HG03469 (cell line): ENCODE data around the gene ADAM15.

Experiments used
- ATAC-seq: cut with Tn5 transposase; IDR thresholded peaks from one replicate; pipeline ENCODE4 v1.9.1; 2021; ENCODE audit warnings: mild to moderate bottlenecking, moderate library complexity, moderate number of reproducible peaks; ENCODE audit not compliant: unreplicated experiment

The ADAM15 gene

DNA sequence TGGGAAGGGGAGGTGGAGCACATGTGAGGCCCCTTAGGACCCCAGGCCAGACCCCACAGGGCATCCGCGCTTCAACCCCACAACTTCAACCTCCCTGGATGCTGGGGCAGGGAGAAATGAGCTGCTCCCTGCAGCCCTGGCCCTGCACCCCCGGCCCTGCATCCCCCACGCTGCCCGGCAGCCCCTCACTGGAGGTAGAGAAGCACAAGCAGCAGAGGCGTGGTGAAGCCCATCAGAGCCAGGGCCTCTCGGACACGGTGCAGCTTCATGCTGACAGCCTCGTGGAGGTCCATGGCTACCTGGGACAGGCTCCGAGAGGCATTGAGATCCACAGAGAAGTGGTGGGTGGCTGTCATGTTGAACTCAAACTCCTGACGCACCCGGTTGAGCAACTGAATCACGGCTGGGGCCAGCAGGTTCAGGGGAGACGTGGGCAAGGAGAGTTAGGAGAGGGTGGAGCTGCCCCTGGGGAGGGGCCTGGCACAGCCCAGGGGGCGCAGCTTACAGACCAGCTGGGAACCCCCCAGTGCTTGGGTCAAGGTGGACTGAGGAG is 20.8 kb upstream of the ADAM15 start:
- ATAC-seq: no peak

DNA sequence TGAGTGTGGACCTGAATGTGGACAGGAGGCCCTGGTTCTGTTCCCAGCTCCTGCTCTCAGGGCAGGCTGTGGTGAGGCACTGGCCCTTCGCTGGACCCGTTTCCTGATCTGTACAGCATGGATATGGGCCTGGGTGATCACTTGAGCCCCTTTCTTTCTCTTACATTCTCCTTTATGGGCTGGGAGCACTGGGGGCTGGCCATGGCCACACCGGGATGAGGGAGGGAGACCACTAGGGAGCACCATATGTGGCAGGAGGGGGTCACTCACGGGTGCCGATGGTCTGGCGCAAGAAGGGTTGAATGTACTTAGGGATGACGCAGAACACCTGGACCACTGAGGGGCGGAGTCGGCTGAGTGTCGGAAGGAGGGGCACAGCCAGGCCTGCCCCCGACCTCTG is 20.2 kb upstream of the ADAM15 start:
- no peak for ATAC-seq

DNA sequence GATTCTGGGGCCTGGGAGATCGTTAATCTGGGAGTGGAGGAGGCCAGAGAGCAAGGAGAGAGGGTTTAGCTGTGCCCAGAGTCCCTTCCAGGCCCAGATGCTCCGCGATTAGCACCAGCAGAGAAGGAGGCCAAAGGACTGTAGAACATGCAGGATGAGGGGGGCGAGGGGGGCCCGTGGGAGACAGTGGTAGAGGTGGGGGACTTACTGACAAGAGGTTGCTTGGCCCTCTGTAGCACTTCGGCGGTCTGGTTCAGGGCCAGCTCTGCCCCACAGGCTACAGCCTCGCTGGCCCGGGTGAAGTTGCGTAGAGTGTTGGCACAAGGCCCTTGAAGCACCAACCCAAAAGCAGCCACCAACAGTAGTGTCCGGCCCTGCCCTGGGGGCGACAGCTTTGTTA is 18.2 kb upstream of the ADAM15 start:
- no peak for ATAC-seq

DNA sequence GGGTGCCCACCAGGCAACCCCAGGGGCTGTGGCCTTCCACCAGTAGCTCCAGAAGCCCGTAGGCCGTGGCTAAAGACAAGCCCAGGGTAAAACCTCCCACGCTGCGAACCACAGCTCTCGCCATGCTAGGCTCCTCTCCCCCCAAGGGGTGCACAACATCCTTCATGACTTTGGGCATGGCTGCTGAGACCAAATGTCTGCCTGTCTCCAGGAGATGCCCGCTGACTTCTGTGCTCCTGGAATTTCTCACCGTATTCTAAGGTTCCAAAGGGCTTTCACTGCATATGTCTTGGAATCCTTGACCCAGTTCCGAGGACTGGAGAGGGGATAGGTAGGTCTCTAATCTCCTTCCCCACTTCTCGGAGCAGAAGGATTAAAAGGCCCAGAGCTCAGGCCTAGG is 17.6 kb upstream of the ADAM15 start, which contains the start of the genes DCST1 and DCST2:
Gene DCST1 (plus strand): TSS at position 301 of the 400 bp plus-strand sequence. CDS start 213 bp downstream, outside the sequence.
Gene DCST2 (minus strand): TSS at position 258 of the 400 bp plus-strand sequence. CDS start 80 bp downstream, at position 178.
- ATAC-seq: no peak

DNA sequence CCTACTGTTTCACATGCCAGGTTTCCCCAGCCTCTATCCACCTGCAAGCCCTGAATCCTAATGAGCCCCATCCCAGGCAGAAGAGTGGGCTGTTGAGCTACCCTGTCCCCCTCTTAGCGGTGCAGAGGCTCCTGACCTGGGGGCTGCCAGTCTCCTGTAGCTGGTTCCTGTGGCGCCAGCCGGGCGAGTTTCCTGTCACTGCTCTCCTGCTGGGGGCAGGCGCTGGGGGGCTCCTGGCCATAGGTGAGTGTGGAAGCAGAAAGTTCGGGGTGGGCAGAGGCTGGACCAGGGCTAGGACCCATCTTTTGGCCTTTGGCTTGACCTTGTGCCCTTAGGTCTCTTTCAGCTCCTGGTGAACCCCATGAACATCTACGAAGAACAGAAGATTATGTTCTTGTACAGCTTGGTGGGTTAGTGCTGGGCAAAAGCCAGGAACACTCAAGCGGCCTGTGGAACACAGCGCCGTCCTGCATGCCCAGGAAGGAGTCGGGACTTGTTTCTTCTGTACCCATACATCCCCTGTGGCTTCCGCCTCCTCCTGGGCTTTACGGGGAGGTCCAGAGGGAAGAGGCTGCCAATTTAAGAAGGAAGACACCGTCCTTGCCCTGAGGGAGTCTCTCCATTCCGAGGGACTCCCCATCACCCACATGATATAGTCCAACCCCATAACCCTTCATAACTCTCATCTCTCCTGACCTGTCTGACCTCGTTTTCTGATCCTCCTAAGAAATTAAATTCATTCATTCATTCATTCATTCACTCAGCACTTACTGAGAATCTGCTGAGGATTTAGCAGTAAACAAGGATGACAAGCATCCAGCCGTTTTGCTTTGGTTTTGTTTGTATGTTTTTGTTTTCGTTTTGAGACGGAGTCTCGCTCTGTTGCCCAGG is 16.6 kb upstream of the ADAM15 start:
- no peak for ATAC-seq

DNA sequence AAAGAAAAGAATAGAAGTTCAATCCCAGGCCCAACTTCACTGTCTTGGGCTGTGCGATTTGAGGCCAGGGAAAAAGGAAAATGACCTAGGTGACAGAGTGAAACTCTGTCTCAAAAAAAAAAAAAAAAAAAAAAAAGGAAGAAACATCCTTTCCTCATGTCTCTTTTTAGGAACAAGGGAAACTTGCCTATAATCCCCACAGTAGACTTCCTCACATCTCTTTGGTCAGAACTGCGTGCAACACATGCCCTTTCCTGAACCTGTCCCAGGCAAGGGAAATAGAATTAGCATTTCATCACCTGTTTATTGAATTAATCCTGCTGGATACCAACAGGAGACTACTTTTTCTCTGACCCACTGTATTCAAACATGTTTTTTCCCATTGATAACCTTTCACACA is 15.2 kb upstream of the ADAM15 start:
- ATAC-seq: no peak

DNA sequence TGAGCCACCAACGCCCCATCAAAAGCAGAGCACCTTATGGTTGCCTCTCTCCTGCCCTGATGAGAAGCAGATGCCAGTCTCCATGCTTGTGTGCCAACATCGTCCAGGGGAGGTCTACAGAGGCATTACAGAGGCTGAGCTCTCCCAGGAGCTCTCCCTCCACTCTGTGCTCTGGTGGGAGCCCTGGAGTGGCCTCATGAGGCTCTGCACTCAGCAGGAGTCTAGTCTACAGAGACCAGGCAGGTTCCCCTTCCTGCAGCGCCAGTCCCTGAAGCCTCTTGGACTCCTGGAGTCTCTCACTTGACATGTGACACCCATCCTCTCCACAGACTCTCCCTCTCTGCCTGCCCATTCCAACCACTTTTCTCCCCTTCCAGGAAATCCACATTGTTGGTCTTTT is 14.1 kb upstream of the ADAM15 start:
- no peak for ATAC-seq

DNA sequence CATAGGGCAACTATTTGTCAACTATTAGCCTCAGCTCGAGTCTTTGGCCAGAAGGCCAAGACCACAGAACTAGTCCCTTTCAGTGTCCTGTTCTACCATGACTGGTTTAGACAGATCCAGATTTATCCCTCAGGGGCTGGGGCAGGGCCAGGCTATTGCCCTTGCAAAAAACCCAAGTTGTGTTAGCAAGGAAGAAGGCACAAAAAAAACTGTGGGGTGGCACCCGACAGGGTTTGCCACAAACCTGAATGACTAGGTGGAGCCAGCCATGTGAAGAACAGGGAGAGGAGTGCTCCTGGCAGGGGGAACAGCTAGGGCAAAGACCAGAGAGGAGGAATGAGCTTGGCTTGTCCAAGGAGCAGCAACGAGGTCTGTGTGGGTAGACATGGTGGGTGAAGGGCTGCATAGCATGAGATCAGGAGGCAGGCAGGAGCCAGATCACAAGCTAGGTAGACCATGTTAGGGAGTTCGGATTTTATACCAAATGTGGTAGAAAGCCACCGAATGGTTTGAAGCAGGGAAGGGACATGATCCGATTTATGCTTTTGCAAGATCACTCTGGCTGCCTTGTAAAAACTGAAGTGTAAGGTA is 13.2 kb upstream of the ADAM15 start:
- ATAC-seq: no peak

DNA sequence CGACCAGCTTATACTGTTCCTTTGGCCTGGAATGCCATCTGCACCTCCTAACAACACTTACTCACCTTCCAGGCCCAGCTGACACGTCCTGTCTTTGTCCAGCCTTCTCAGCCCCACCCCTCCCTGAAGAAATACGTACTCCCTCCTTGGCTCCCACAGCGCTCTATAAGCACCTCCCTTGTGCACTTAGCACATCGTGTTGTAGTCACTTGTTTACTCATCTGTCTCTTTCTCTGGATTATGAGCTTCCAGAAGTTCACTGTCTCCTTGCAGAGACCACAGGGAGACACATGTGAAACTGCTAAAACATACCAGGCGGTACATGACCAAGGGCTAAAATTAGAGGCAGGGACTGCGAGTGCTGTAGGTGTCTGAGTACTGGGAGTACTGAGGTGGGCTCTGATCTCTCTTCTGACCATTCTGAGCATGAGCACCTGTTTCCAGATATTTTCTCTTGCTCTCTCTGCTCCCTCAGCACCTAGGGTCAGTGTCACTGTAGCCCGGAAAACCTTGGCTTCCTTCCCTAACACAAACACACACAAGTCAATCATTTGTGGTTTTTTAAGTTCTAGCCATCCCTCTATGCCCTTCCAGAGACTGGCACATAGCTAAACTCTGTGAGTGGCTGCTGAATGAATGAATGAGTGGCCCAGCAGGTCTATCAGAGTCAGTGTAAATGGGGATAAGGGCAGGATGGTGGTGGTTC is 12.4 kb upstream of the ADAM15 start:
- ATAC-seq: no peak

DNA sequence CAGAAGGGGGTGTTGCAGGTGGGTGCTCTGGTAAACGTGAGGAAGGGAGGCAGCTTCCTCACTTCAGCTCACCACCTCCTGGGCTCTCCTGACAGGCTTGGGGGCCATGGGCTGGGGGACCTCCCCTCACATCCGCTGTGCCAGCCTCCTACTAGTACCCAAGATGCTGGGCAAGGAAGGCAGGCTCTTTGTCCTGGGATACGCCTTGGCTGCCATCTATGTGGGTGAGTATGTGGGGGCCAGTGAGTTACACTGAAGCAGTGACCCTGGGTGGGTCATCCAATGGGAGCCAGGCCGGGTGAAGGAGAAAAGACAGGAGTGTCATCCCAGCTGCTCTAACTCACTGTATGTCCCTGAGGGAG is 11.8 kb upstream of the ADAM15 start:
- ATAC-seq: no peak

DNA sequence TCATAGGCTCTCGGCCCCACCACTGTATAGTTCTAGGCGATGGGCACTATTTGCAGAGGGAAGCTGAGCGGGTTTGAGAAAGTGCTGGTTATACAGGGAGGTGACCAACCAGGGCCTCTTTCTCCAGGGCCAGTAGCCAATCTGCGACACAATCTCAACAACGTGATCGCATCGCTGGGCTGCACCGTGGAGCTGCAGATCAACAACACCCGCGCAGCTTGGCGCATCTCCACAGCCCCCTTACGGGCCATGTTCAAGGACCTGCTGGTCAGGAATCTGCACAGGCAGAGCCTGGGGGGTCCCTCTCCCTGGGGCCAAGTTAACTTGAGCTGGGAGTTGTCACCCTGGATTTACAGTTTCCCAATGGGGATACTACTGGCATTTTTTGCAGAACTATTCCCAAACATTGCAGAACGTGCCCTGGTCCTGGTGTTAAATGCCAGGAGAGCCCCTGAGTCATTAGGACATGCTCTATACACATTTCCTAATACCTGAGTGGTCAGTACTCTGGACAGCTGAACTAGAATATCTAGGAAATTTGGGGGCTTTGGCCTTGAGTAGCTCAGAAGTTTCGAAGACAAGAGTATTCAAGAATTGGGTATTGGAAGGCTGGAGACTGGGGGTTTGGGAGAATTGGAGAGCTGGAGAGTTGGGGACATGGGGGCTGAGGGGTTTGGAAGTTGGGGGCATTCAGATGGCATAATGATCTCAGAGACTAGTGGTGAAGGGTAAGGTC is 10.6 kb upstream of the ADAM15 start:
- no peak for ATAC-seq

DNA sequence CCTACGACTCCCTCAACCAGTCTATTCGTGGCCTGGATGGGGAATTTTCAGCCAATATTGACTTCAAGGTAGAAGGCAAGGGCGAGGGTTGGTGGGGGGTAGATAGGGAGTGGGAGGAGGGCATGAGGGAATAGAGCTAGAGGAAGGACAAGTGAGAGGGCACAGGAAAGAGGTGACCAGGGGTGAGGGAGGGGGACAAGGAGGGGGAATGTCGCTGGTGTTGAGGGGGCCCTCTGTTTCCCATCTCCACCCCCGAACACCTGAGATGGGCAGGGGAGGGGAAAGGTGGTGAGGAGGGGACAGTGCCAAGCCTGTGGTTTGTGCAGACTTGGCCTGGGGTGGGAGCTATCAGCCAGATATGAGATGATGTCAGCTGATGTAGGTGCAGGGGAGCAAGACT is 8.3 kb upstream of the ADAM15 start:
- no peak for ATAC-seq

DNA sequence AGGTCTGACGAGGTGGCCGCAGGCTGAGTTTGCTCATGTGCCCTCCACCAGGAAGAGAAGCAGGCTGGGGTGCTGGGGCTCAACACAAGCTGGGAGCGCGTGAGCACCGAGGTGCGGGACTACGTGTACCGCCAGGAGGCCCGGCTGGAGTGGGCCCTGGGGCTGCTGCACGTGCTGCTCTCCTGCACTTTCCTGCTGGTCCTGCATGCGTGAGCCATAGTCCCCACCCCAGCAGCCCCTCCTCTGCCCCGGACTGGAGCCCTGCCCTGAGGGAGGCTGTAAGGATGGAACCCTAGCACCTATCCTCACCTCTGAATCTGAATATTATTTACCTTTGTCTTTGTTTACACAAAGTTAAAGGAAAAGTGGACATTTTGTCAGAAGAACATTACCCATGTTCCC is 7.8 kb upstream of the ADAM15 start:
- ATAC-seq: no peak

DNA sequence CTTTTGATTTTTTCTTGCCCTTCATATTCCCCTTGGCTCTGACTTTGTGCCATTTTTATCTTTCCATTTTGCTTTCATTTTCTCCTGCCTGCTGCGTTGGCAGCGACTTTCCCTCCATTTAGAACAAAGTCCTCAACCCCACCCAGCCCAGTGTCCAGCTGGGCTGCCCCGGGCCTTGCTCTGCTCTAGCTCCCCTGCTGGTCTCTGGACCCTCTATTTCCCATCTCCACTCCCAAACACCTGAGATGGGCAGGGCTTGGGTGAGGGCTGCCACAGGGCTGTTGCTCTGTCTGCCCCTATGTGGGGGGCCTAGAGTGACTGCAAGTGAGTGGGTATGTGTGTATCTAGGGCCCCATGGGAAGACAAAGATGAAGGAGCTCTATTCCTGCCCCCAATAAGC is 7.3 kb upstream of the ADAM15 start:
- ATAC-seq: no peak

DNA sequence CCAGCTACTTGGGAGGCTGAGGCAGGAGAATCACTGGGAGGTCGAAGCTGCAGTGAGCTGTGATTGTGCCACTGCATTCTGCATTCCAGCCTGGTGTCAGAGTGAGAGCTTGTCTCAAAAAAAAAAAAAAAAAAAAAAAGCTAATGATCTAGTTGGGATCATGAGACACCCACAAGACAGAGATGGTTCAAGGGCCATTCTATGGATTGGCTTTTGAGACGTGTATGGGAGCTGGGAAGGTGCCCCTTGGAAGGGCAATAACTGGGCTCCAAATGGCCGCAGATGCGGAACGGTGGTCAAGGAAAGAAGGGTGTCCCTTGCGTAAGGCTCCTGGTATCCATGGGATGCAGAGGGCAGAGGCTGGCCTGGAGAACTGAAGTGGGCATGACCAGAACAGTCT is 6.8 kb upstream of the ADAM15 start:
- ATAC-seq: no peak

DNA sequence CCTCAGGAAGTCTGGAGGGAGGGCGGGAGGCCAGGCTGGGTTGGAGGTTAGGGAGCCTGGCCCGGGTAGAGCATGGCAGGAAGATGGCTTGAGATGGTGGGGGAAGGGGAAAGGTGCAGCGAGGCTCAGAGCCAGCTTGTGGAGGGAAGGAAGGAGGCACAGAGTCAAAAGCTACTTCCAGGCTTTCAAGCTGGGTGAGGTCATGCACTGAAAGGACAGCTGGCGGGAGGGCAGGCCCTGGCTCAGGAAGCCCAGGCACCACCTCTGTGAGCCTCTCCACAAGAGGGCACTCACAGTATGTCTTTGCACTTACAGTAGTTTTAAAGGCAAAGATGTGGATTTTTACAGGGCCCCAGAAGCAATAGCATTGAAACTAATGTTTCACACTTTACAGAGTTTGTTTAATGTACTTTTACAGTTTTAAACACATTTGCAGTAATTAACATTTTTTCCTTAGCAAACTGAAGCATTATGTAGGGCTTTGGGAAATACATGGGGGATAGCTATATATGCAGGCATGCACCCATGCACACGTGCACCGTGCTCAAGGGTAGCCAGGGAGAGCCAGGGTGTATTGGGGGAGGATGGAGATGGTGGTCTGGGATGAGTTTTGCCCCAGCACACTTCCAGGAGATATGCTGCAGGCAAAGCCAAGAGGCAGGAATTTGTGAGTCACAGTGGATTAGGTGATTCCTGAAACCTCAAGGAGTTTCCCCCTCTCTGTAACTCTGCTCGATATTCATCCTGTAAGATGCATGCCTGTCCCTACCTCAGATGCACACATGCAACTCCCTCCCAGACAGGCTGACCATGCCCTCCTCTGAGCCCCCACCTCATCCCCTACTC is 6.1 kb upstream of the ADAM15 start:
- no peak for ATAC-seq

DNA sequence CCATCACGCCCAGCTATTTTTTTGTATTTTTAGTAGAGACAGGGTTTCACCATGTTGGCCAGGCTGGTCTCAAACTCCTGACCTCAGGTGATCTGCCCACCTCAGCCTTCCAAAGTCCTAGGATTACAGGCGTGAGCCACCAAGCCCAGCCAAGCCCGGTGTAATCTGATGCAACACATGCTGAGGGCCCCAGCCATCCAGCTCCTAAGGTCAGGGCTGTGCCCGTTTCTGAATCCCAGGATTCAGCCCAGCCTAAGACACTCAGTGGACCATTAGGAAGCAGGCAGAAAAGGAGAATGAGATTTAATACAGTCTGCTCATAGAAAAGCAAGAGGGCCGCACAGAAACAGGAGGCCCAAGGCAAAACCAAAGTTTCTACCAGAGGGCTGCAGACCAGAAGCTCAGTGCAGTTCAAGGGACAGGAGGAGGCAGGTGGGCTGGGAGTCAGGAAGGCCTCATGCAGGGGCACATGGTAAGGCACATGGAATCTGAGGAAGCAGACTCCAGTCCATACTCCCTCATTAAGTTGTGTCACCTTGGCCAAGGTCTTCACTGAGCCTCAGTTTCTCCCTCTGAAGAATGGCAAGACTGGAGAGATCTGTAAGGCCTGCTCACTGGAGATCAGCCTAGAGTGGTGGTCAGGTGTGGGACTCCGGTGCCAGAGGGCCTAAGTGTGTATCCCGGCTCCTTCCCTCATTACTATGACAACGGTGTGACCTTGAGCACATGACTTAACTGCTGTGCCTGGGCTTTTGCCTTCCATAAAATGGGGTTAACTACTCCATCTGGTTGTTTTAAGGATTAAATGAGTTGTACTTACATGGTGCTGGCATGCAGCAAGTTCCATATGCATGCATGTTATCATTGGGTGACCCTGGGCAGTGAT is 2.4 kb upstream of the ADAM15 start:
- ATAC-seq: no peak

DNA sequence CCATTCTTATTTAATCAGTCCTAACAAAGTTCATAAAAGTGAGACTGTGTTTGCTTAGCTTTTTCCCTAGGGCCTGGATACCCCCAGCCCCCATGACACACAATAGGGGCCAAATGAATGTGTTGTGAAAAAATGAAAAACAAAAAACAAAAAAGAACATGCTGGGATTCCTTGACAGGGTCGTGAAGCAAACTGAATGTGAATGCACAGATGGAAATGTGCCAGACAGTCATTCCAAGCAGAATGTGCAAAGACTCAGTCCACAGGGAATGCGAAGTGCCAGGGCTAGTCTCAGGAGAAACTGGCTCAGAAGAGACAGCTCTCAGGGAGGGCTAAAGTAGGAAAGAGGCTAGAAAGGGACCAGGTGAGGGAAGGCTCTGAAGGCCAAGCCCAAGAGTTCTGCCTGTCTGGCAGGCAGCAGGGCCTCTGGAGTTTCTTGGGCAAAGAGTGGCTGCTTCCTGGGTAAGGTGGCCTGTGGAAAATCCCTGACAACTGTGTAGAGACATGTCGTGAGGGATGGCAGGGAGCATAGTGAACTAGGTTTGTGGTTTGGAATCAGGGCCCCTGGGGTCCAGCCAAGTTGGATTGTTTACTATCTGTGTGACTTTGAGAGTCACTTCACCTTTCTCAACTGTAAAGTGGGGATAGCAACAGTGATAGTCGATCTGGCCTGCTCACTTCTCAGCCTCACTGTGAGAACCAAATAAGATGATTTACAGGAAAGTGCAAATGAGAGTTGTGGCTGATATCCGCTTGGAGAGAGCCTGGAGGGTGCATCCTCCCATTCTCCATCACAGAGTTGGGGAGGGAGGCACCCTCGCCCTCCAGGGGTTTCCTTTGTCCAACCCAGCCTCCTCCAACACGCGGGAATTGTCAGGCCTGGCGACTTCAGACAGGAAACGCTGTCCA is 1.2 kb upstream of the ADAM15 start:
- ATAC-seq: no peak
